Activated T-helper 1 cell treated with anti-CD3 and anti-CD28 coated beads, Interleukin-12 subunit alpha, Interleukin-12 subunit beta, Interleukin-2, Interleukin-4 antibody, amounts not matched to agents 30 ng/mL and 10 ng/mL and 1 ng/mL, durations not matched to agents 14 hours and 24 hours and 36 hours (primary cell): ENCODE data around the gene ALDH1B1. TPM values are rescaled to one million over a fixed set of nuclear protein-coding genes. Genes with fewer than 3 reads are reported as not detected.
A peak's percentile ranks its signal among the peaks of the same experiment; 100 is the strongest.

Experiments used
- DNase-seq: peaks from one replicate; pipeline ENCODE4 v3.0.0; 2021; ENCODE audit warnings: low spot score
- H3K27ac Mint-ChIP-seq: one replicate; pipeline ENCODE4 v1.8.0; 2021; ENCODE audit warnings: mild to moderate bottlenecking, mixed read lengths
- H3K27me3 Mint-ChIP-seq: one replicate; pipeline ENCODE4 v1.8.0; 2022; ENCODE audit warnings: mild to moderate bottlenecking, moderate library complexity, mixed read lengths; ENCODE audit not compliant: insufficient read depth
- H3K36me3 Mint-ChIP-seq: one replicate; pipeline ENCODE4 v1.8.0; 2021; ENCODE audit warnings: low read depth, mixed read lengths
- H3K4me1 Mint-ChIP-seq: one replicate; pipeline ENCODE4 v1.8.0; 2021; ENCODE audit warnings: low read depth, mixed read lengths
- H3K4me3 Mint-ChIP-seq: one replicate; pipeline ENCODE4 v1.8.0; 2021; ENCODE audit warnings: mild to moderate bottlenecking, moderate library complexity, mixed read lengths
- H3K9me3 Mint-ChIP-seq: one replicate; pipeline ENCODE4 v1.8.0; 2021; ENCODE audit warnings: mixed read lengths
- intact Hi-C: fragments of 100-400 bp; cut with micrococcal nuclease; formaldehyde crosslinking; loops from one replicate; pipeline ENCODE4 v1.15.1; 2024
- total RNA-seq: library from RNA; stranded (reverse); gene quantifications from 2 replicates; pipeline ENCODE4 v1.2.3, GENCODE V29; 2022

Gene ALDH1B1
- total RNA-seq, 1 donor from 2014 or later, result 31.4 TPM

GRCh38 chr9:38416461-38416860, 24.0 kb downstream of the ALDH1B1 start:
- no peaks in the 10 kb centered on the region for H3K4me1 Mint-ChIP-seq

DNA sequence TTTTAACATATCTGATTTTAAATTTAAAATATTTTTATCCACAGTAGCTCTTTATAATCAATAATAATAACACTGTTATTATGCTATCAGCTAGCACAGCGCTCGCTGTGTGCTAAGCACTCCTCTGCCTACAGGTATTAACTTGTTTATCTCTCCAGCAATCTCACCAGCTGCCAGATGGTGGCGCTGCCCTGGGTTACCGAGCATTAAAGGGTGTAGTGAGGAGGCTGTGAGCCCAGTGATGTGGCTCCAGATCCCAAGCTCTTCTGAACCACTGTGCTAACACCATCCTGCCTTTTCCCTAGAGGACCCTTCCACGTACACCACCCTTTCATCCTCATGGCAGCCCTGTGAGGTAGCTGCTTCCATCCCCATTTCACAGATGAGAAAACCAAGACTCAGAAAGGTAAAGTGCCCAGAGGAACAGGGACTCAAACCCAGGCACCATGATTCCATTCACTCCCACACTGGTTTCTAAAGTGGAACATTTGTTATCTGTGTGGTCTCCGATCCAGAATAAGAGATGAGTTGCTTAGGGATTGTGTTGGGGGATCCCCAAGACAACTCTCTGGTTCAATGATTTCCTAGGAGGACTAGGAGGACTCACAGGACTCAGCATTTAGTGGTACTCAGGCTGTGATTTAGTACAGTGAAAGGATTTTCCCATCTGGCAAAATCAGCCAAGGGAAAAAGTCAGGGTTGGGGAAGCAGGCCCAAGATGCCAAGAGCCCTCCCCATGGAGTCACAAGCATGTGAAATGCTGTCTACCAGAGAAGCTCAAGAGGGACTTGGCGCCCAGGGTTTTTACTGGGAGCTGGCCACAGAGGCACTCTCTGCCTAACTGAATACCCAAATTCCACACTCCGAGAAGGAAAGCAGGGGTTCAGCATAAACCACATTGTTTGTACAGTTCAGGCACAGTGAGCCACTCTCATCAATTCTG, 24.8 kb downstream of the ALDH1B1 start:
- Mint-ChIP-seq H3K9me3 (no peaks in the 10 kb centered on the region), H3K4me3 (no peak overlapping the region), H3K27me3 (peaks cover 9% of the 10 kb centered on the region), H3K36me3 (no peaks in the 10 kb centered on the region), H3K4me1 (no peaks in the 10 kb centered on the region), H3K27ac (no peak overlapping the region)
- DNase-seq, result peak; percentile 14
- intact Hi-C loops, result no loop called here

More at GRCh38 chr9:38416461-38416860, 24.0 kb downstream of the ALDH1B1 start:
- Mint-ChIP-seq H3K27me3 (peaks cover 10% of the 10 kb centered on the region), H3K4me3 (no peak overlapping the region), H3K9me3 (no peaks in the 10 kb centered on the region), H3K27ac (no peak overlapping the region), H3K36me3 (no peaks in the 10 kb centered on the region)
- no peak for DNase-seq
- intact Hi-C loops, result no loop called here

DNA sequence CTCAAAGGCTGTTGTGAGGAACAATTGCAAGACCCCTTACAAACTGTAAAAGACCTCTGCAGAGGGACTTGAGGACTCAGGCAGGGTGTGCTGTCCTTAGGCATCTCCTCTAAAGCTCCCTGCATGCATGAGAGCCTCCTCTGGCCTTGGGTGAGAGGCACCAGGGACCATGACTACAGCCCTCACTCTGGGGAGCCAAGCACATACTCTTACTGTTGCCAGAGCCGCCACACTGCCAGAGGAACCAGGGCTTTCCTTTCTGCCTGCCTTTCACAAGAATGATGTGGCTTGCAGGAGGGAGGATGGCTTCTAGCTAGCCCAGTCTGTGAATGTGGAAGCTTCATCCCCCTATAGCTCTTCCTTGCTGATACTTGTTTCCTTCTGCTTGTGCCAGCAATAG, 25.9 kb downstream of the ALDH1B1 start:
- no peak overlapping the region for H3K4me3 Mint-ChIP-seq
- H3K9me3 Mint-ChIP-seq, result no peaks in the 10 kb centered on the region

DNA sequence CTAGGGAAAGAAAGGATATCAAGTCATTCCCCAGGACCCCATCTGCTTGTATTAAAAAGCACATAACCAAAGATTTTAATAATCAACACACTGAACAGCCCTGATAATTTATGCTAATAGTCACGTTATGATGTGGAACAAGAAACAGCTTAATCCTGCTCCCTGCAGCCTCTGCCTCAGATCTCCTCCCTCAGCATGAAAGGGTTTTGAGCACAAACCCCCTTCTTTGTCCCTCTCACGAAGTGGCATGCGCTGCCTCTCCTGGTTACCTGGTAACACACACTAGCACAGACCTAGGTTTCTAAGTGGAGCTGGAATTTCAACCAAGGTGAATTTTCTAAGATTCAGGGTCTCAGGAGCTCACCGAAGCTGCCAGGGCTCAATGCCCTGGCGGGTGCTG, 26.7 kb downstream of the ALDH1B1 start:
- no peak overlapping the region for H3K4me3 Mint-ChIP-seq
- intact Hi-C loops, result no loop called here
- H3K27ac Mint-ChIP-seq, result no peak overlapping the region
- DNase-seq, result no peak
- H3K27me3 Mint-ChIP-seq, result peaks cover 19% of the 10 kb centered on the region
- H3K36me3 Mint-ChIP-seq, result no peaks in the 10 kb centered on the region
- H3K4me1 Mint-ChIP-seq, result no peaks in the 10 kb centered on the region
- no peaks in the 10 kb centered on the region for H3K9me3 Mint-ChIP-seq

More for the DNA sequence above, 25.9 kb downstream of the ALDH1B1 start:
- intact Hi-C loops, result no loop called here
- no peaks in the 10 kb centered on the region for H3K4me1 Mint-ChIP-seq
- peaks cover 16% of the 10 kb centered on the region for H3K27me3 Mint-ChIP-seq
- no peak for DNase-seq
- H3K36me3 Mint-ChIP-seq, result no peaks in the 10 kb centered on the region
- no peak overlapping the region for H3K27ac Mint-ChIP-seq

GRCh38 chr9:38421498-38422211, 29.2 kb downstream of the ALDH1B1 start:
- intact Hi-C loops, result no loop called here
- Mint-ChIP-seq H3K36me3 (no peaks in the 10 kb centered on the region), H3K4me3 (no peak overlapping the region), H3K4me1 (no peaks in the 10 kb centered on the region), H3K27me3 (peaks cover 30% of the 10 kb centered on the region), H3K27ac (no peak overlapping the region), H3K9me3 (no peaks in the 10 kb centered on the region)
- DNase-seq, result no peak

GRCh38 chr9:38422555-38423260, 30.2 kb downstream of the ALDH1B1 start:
- no peak for DNase-seq
- Mint-ChIP-seq H3K27ac (no peak overlapping the region), H3K4me1 (no peaks in the 10 kb centered on the region), H3K36me3 (no peaks in the 10 kb centered on the region), H3K27me3 (peaks cover 36% of the 10 kb centered on the region), H3K4me3 (no peak overlapping the region), H3K9me3 (no peaks in the 10 kb centered on the region)
- intact Hi-C loops, result no loop called here

DNA sequence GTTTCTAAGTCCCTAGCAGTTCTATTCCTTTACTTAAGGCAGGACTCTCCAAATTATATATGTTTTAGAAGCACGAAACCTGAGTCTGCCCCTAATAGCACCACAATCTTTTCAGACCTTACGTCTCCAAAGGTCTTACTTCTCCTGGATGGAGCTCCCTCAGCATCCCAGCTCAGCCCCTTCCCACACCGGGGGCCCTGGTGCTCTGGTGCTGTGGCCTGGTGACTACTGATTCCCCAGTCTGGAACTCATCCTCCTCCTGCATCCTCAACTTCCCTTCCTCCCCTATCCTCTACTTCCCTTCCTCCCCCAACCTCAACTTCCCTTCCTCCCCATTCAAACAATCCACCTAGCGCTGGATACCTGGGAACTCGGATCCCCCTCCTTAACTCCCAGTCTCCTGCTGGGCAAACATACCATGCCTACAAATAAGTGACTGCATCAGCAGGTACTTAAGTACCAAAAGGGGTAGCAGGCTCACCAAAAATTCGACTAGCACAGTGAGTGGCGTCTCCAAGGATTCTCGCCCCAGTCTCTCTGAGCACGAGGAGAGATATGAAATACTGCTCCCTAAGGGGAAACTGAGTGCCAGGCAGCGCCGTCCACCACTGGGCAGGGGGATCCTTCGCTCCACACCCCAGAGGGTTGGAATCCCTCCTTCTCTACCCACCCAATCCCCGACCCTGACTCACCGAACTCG, 30.9 kb downstream of the ALDH1B1 start:
- H3K27ac Mint-ChIP-seq, result no peak overlapping the region
- H3K27me3 Mint-ChIP-seq, result peaks cover 38% of the 10 kb centered on the region
- H3K9me3 Mint-ChIP-seq, result no peaks in the 10 kb centered on the region
- no peak for DNase-seq
- H3K4me3 Mint-ChIP-seq, result peak overlapping the region; percentile 22
- H3K4me1 Mint-ChIP-seq, result no peaks in the 10 kb centered on the region
- intact Hi-C loops, result no loop called here
- H3K36me3 Mint-ChIP-seq, result no peaks in the 10 kb centered on the region

DNA sequence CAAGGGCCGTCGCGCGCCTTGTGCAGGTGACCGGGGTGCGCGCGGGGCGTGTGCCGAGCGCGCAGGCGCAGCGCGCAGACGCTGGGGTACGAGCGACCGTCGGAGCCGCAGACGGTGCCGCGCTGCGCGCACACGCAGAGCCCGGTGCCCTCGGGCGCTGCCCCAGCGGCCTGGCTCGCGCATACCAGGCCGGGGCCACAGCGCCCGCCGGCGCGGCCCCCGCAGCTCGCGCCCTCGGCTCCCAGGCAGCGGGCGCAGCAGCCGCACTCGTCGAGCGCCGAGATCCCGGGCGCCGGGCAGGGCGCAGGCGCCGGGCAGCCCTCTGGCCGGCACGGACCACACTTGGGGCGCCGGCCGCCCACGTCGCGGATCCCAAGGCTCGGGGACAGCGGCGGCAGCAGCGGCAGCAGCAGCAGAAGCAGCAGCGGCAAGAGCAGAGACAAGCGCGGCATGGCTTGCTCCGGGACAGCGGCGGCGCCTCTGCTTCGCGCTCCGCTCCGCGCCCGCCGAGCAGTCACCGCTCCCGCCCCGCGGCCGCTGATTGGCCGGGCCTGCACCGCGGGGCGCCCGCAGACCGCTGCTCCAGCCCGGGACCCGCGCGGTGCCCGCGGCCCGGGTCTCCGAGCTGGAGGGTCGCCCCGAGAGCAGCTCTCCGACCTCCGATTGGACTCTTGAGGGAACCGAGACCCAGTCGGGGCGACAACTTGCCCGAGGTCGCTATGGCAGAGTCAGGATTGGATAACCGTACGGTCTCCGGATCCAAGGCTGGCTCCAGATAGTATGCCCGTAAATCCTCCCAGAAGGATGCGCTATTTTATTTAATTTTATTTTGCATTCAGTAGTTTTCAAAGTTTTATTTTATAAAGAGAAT, 31.7 kb downstream of the ALDH1B1 start, which contains the start of gene IGFBPL1:
TSS of gene IGFBPL1 (minus strand) at position 482 of the 871 bp plus-strand sequence. CDS start at position 452, 30 bp downstream.
- H3K4me1 Mint-ChIP-seq, result no peaks in the 10 kb centered on the region
- intact Hi-C loops, result no loop called here
- no peak for DNase-seq
- no peaks in the 10 kb centered on the region for H3K36me3 Mint-ChIP-seq
- no peak within 1 kb of the TSS for H3K27ac Mint-ChIP-seq
- H3K27me3 Mint-ChIP-seq, result peaks cover 38% of the 10 kb centered on the region
- H3K9me3 Mint-ChIP-seq, result no peaks in the 10 kb centered on the region
- peak within 1 kb of the TSS; percentile 47 for H3K4me3 Mint-ChIP-seq

GRCh38 chr9:38424918-38425317, 32.4 kb downstream of the ALDH1B1 start:
- Mint-ChIP-seq H3K4me1 (no peaks in the 10 kb centered on the region), H3K36me3 (no peaks in the 10 kb centered on the region), H3K4me3 (peak overlapping the region; percentile 47), H3K27ac (no peak overlapping the region), H3K9me3 (no peaks in the 10 kb centered on the region), H3K27me3 (peaks cover 35% of the 10 kb centered on the region)
- DNase-seq, result no peak
- intact Hi-C loops, result no loop called here

GRCh38 chr9:38428062-38428461, 35.6 kb downstream of the ALDH1B1 start:
- no peaks in the 10 kb centered on the region for H3K9me3 Mint-ChIP-seq
- intact Hi-C loops, result no loop called here
- no peak for DNase-seq

DNA sequence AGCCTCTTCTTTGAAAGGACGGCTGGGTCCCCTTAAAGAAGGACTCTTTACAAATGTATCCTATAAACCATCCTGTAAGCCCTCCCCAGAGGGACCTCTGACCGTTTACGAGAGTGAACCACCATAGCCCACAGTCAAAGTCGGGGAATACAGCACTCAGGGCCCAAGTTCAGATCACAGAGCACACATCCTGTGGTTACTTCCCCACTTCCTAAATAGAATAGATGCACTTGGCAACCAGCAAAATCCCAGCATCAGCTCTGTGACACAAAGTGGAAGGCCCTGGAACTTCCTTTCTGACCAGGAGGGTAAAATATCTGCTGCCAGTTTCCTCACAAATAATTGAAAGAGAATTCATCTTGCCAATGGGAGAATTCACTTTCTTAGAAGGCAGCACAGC, 38.6 kb downstream of the ALDH1B1 start:
- Mint-ChIP-seq H3K27ac (no peak overlapping the region), H3K27me3 (peaks cover 9% of the 10 kb centered on the region), H3K36me3 (no peaks in the 10 kb centered on the region), H3K4me1 (no peaks in the 10 kb centered on the region), H3K4me3 (no peak overlapping the region), H3K9me3 (no peaks in the 10 kb centered on the region)
- no peak for DNase-seq
- intact Hi-C loops, result loop anchor here (5.0 kb wide), 1 partner anchor 519 kb away; no protein-coding TSS in a partner anchor

More at GRCh38 chr9:38428062-38428461, 35.6 kb downstream of the ALDH1B1 start:
- Mint-ChIP-seq H3K27me3 (peaks cover 25% of the 10 kb centered on the region), H3K4me3 (no peak overlapping the region), H3K27ac (no peak overlapping the region), H3K36me3 (no peaks in the 10 kb centered on the region), H3K4me1 (no peaks in the 10 kb centered on the region)
